H1 (cell line): ENCODE measurements around the gene FARP2. TPM values are rescaled to one million over a fixed set of nuclear protein-coding genes. Genes with fewer than 3 reads are reported as not detected.

ENCODE experiments used
- CTCF ChIA-PET: fragments of 300-600 bp; sonication (Branson Sonifier 250); formaldehyde crosslinking; loops from one replicate; lab custom pipeline; 2021; ENCODE audit not compliant: partially characterized antibody; lab: Charles Lee
- POLR2A ChIA-PET: fragments of 300-600 bp; sonication (Branson Sonifier 250); formaldehyde crosslinking; loops from one replicate; lab custom pipeline; 2021; ENCODE audit warnings: inconsistent platforms; ENCODE audit not compliant: partially characterized antibody; lab: Charles Lee
- DNase-seq, 2 experiments: peaks; one replicate each; pipeline versions ENCODE4 v3.0.0 to v3.0.0-alpha.2; 2010 to 2022; ENCODE audit warnings: low spot score in 2 of 2, low read depth in 1 of 2, mixed read lengths in 1 of 2
- FAIRE-seq: peaks from 2 replicates; lab custom pipeline; 2011; peaks lifted over from hg19 to GRCh38; lab: Jason Lieb, UNC
- H2AFZ ChIP-seq: 2 replicates; pipeline ENCODE4 v1.8.1; 2012; ENCODE audit warnings: low read length, inconsistent platforms
- H2AK5ac ChIP-seq: 2 replicates; pipeline ENCODE4 v1.6.1; 2013; ENCODE audit warnings: low read depth, low read length
- H2BK120ac ChIP-seq: replicated peaks from 2 replicates; pipeline ENCODE3; 2013; ENCODE audit warnings: low read depth, low read length, inconsistent platforms
- H2BK12ac ChIP-seq: 2 replicates; pipeline ENCODE4 v1.6.1; 2013; ENCODE audit warnings: low read depth, low read length
- H2BK15ac ChIP-seq: 2 replicates; pipeline ENCODE4 v1.6.1; 2013; ENCODE audit warnings: low read length
- H2BK20ac ChIP-seq: 2 replicates; pipeline ENCODE4 v1.6.1; 2013; ENCODE audit warnings: low read length
- H2BK5ac ChIP-seq: 2 replicates; pipeline ENCODE4 v1.6.1; 2013; ENCODE audit warnings: low read depth, low read length
- H3K14ac ChIP-seq: 2 replicates; pipeline ENCODE4 v1.6.1; 2013; ENCODE audit warnings: inconsistent platforms; ENCODE audit not compliant: insufficient read length
- H3K18ac ChIP-seq: 2 replicates; pipeline ENCODE4 v1.6.1; 2013; ENCODE audit warnings: low read length; ENCODE audit errors: extremely low read depth
- H3K23ac ChIP-seq: 2 replicates; pipeline ENCODE4 v1.6.1; 2013; ENCODE audit warnings: inconsistent platforms; ENCODE audit not compliant: insufficient read length
- H3K23me2 ChIP-seq: 2 replicates; pipeline ENCODE4 v1.6.1; 2013; ENCODE audit warnings: low read depth, low read length
- H3K27ac ChIP-seq: 2 replicates; pipeline ENCODE4 v1.6.1; 2011; ENCODE audit warnings: low read depth, low read length, inconsistent platforms
- H3K27me3 ChIP-seq, 4 experiments: replicated peaks in 1 of 4; 1 replicate in 1 of 4; 2 replicates in 3 of 4; pipeline versions ENCODE4 v1.6.1 to v1.8.1; 2011 to 2013; ENCODE audit warnings: low read length in 3 of 4, mild to moderate bottlenecking in 3 of 4, inconsistent platforms in 2 of 4, mixed read lengths in 2 of 4, moderate library complexity in 1 of 4; ENCODE audit not compliant: control insufficient read depth in 3 of 4, insufficient read depth in 3 of 4; ENCODE audit errors: extremely low read depth in 1 of 4
- H3K36me3 ChIP-seq, 4 experiments: 2 replicates each; pipeline versions ENCODE4 v1.6.1 to v1.8.1; 2011 to 2013; ENCODE audit warnings: mild to moderate bottlenecking in 4 of 4, low read length in 3 of 4, moderate library complexity in 2 of 4, control low read depth in 1 of 4, inconsistent platforms in 1 of 4; ENCODE audit not compliant: insufficient read depth in 4 of 4, control insufficient read depth in 2 of 4
- H3K4ac ChIP-seq: replicated peaks from 2 replicates; pipeline ENCODE3; 2013; ENCODE audit warnings: low read length, low read depth, mixed read lengths, inconsistent platforms; ENCODE audit not compliant: insufficient read length
- H3K4me1 ChIP-seq, 4 experiments: replicated peaks in 1 of 4; 1 replicate in 1 of 4; 2 replicates in 3 of 4; pipeline versions ENCODE4 v1.6.1 to v1.8.1; 2011 to 2013; ENCODE audit warnings: low read length in 3 of 4, inconsistent platforms in 2 of 4, mixed read lengths in 1 of 4; ENCODE audit not compliant: insufficient read depth in 4 of 4, control insufficient read depth in 3 of 4
- H3K4me2 ChIP-seq, 2 experiments: 2 replicates each; pipeline versions ENCODE4 v1.6.1 to v1.8.1; 2011 to 2013; ENCODE audit warnings: low read depth in 2 of 2, low read length in 2 of 2, control low read depth in 1 of 2, inconsistent platforms in 1 of 2, mild to moderate bottlenecking in 1 of 2; ENCODE audit not compliant: insufficient read depth in 1 of 2
- H3K4me3 ChIP-seq, 4 experiments: fragments of 200-600, 300-600 bp in 1 of 4; sonication (generic), shearing (Covaris generic), sonication (Bioruptor Twin) in 1 of 4; 2 replicates each; pipeline versions ENCODE4 v1.5.1 to v1.8.1; 2011 to 2016; ENCODE audit warnings: low read length in 4 of 4, low read depth in 3 of 4, control low read depth in 2 of 4, inconsistent platforms in 2 of 4, mild to moderate bottlenecking in 2 of 4, mixed read lengths in 1 of 4, moderate library complexity in 1 of 4; ENCODE audit not compliant: insufficient read depth in 2 of 4; ENCODE audit errors: extremely low read depth in 1 of 4
- H3K56ac ChIP-seq: replicated peaks from 2 replicates; pipeline ENCODE3; 2013; ENCODE audit warnings: low read depth, mild to moderate bottlenecking, mixed read lengths, low read length, inconsistent platforms; ENCODE audit not compliant: insufficient read length
- H3K79me1 ChIP-seq: 2 replicates; pipeline ENCODE4 v1.6.1; 2013; ENCODE audit warnings: low read depth, low read length, control low read depth
- H3K79me2 ChIP-seq, 2 experiments: 2 replicates each; pipeline versions ENCODE4 v1.6.1 to v1.8.1; 2012 to 2013; ENCODE audit warnings: low read length in 2 of 2, mild to moderate bottlenecking in 2 of 2, inconsistent platforms in 1 of 2; ENCODE audit not compliant: insufficient read depth in 2 of 2, control insufficient read depth in 1 of 2
- H3K9ac ChIP-seq, 4 experiments: replicated peaks in 1 of 4; 1 replicate in 1 of 4; 2 replicates in 3 of 4; pipeline versions ENCODE4 v1.6.1 to v1.8.1; 2011 to 2013; ENCODE audit warnings: low read depth in 3 of 4, low read length in 3 of 4, control low read depth in 2 of 4, mild to moderate bottlenecking in 2 of 4, moderate library complexity in 2 of 4, inconsistent platforms in 1 of 4; ENCODE audit errors: extremely low read depth in 1 of 4
- H3K9me3 ChIP-seq, 2 experiments: 2 replicates each; pipeline versions ENCODE4 v1.6.1 to v1.8.1; 2012 to 2013; ENCODE audit warnings: mild to moderate bottlenecking in 2 of 2, moderate library complexity in 2 of 2, control low read depth in 1 of 2, inconsistent platforms in 1 of 2, low read depth in 1 of 2, low read length in 1 of 2, mixed read lengths in 1 of 2; ENCODE audit not compliant: insufficient read depth in 2 of 2
- H4K20me1 ChIP-seq, 2 experiments: replicated peaks in 1 of 2; 2 replicates each; pipeline versions ENCODE3 to v1.8.1; 2011 to 2013; ENCODE audit warnings: inconsistent platforms in 2 of 2, low read length in 2 of 2, mild to moderate bottlenecking in 1 of 2; ENCODE audit not compliant: insufficient read depth in 2 of 2, control insufficient read depth in 1 of 2
- H4K5ac ChIP-seq: 2 replicates; pipeline ENCODE4 v1.6.1; 2013; ENCODE audit warnings: low read length, low read depth, mixed read lengths, inconsistent platforms; ENCODE audit not compliant: insufficient read length
- H4K8ac ChIP-seq: 2 replicates; pipeline ENCODE4 v1.8.0; 2013; ENCODE audit warnings: mild to moderate bottlenecking, moderate library complexity, low read length, inconsistent platforms; ENCODE audit not compliant: insufficient read depth; ENCODE audit errors: extremely low read depth
- H4K91ac ChIP-seq: replicated peaks from 2 replicates; pipeline ENCODE3; 2013; ENCODE audit warnings: low read length, mixed read lengths, inconsistent platforms; ENCODE audit not compliant: insufficient read length
- CBX8 ChIP-seq: fragments of 300-800, 300-1000 bp; sonication (generic); IDR thresholded peaks from 2 replicates; pipeline ENCODE4 v1.7.1; 2016; ENCODE audit warnings: low read depth, low read length, borderline replicate concordance
- EZH2 ChIP-seq: fragments of 200-600 bp; sonication (generic); IDR thresholded peaks from 2 replicates; pipeline ENCODE4 v1.7.1; 2012; ENCODE audit warnings: low read depth, mild to moderate bottlenecking, moderate library complexity, low read length, inconsistent platforms; ENCODE audit not compliant: severe bottlenecking
- GABPA ChIP-seq: IDR thresholded peaks from 2 replicates; pipeline ENCODE4 v1.6.1; 2011; ENCODE audit warnings: mild to moderate bottlenecking, low read length, moderate library complexity, borderline replicate concordance; ENCODE audit not compliant: insufficient read depth
- GTF2F1 ChIP-seq: IDR thresholded peaks from 2 replicates; pipeline ENCODE4 v1.6.1; 2012; ENCODE audit warnings: low read depth, low read length, improper control_type of control experiment, borderline replicate concordance
- JUN ChIP-seq: IDR thresholded peaks from 2 replicates; pipeline ENCODE4 v1.6.1; 2011; ENCODE audit warnings: low read depth, mild to moderate bottlenecking, improper control_type of control experiment, low read length
- KDM4A ChIP-seq: IDR thresholded peaks from one replicate; pipeline ENCODE4 v1.7.1; 2012; ENCODE audit warnings: low read depth, mild to moderate bottlenecking, moderate library complexity, low read length, inconsistent platforms; ENCODE audit not compliant: severe bottlenecking
- MAFK ChIP-seq: IDR thresholded peaks from 2 replicates; pipeline ENCODE4 v1.6.1; 2012; ENCODE audit warnings: low read depth, mild to moderate bottlenecking, improper control_type of control experiment, low read length
- RBBP5 ChIP-seq: IDR thresholded peaks from 2 replicates; pipeline ENCODE4 v1.7.1; 2012; ENCODE audit warnings: low read depth, mild to moderate bottlenecking, inconsistent platforms, low read length, moderate library complexity, borderline replicate concordance
- RFX5 ChIP-seq: IDR thresholded peaks from 2 replicates; pipeline ENCODE4 v1.6.1; 2011; ENCODE audit warnings: low read depth, low read length, improper control_type of control experiment, borderline replicate concordance
- SIN3A ChIP-seq, 2 experiments: IDR thresholded peaks in 1 of 2; conservative IDR thresholded peaks in 1 of 2; 2 replicates each; pipeline ENCODE4 v1.6.1; 2011 to 2012; ENCODE audit warnings: low read length in 2 of 2, improper control_type of control experiment in 1 of 2, low read depth in 1 of 2, mild to moderate bottlenecking in 1 of 2
- SUZ12 ChIP-seq: fragments of 200-600 bp; sonication (generic); IDR thresholded peaks from 2 replicates; pipeline ENCODE4 v1.6.1; 2012; ENCODE audit warnings: mild to moderate bottlenecking, inconsistent platforms, low read length, moderate library complexity, mixed read lengths
- WGBS, 2 experiments: shearing (Covaris generic) in 1 of 2; methylation state at CpG; one replicate each; pipeline versions ENCODE4 v1.1.6 to v1.1.7; 2013 to 2015; ENCODE audit warnings: low lambda C conversion rate in 2 of 2, mixed read lengths in 2 of 2, inconsistent platforms in 1 of 2, low coverage in 1 of 2, missing lambda C conversion rate in 1 of 2; ENCODE audit not compliant: insufficient replicate concordance in 2 of 2, insufficient coverage in 1 of 2, insufficient read length in 1 of 2; ENCODE audit errors: extremely low coverage in 1 of 2, missing lambda C conversion rate in 1 of 2; 5-methylcytosine and 5-hydroxymethylcytosine counted together
- polyA plus RNA-seq, 7 experiments: library from polyadenylated mRNA; depleted of rRNA in 3 of 7; stranded (reverse) in 5 of 7; unstranded in 2 of 7; fragments of >200 nt in 5 of 7; fragments of 200-250 nt in 2 of 7; gene quantifications; 1 replicate in 5 of 7; 2 replicates in 1 of 7; 4 replicates in 1 of 7; pipeline versions ENCODE4 v1.2.1 to v1.2.3, GENCODE V29; 2011 to 2013; ENCODE audit warnings: missing spikeins in 2 of 7, mixed read lengths in 2 of 7
- total RNA-seq: library from RNA; stranded (reverse); fragmentation: NEBNext Ultra II Directional; extraction: Animal tissue kit (Norgen Biotek cat#: 25700); gene quantifications from 2 replicates; pipeline ENCODE4 v1.2.1, GENCODE V29; 2021
- TF ChIP-seq, protein P1 (sequence below): IDR thresholded peaks from 2 replicates; pipeline ENCODE4 v1.6.1; 2012; ENCODE audit warnings: inconsistent platforms
- TF ChIP-seq, protein P2 (sequence below): IDR thresholded peaks from 2 replicates; pipeline ENCODE4 v1.6.1; 2011; ENCODE audit warnings: low read depth, mild to moderate bottlenecking, low read length; ENCODE audit not compliant: insufficient read depth

FARP2 gene
- total and polyA plus RNA-seq, 2 of the 8 experiments (the other 6 are each of a cell fraction or from before 2014, with no cell fraction given): 12.4 to 33.4 TPM

DNA sequence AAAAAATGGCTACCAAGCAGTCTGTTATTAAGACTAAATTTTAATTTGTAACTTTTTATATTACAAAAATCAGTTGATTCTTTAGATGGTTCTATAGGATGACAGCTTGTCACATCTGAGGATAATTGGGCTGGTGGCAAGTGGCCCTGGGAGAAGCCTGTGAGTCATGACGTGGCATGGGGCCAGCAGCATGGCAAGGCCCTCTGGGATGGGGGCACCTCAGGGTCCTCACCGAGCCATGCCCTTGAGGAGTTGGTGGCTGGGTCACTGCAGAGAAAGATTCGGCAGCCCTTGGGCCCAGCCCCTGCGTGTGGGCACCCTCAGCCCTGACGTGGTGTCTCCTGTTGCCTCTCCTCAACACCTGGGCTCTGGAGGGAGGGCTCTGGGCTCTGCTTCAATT is 102.6 kb downstream of the FARP2 start:
- H3K79me1 ChIP-seq: no peaks in the 10 kb centered on the region
- no peak overlapping the region for H3K4ac ChIP-seq
- 0 out of 7 replicates have a peak, but pooled peaks cover 0 to 4% (median 0%) of the 10 kb centered on the region in 4 experiments for H3K4me1 ChIP-seq
- no peaks in the 10 kb centered on the region; a peak in 1 of 7 replicates for H3K27me3 ChIP-seq
- no peak overlapping the region for H3K14ac ChIP-seq
- peaks cover 0 to 3% of the 10 kb centered on the region in 2 experiments for H4K20me1 ChIP-seq
- no peak overlapping the region for H4K5ac ChIP-seq
- no peak overlapping the region for H3K56ac ChIP-seq
- no peak overlapping the region for H3K4me3 ChIP-seq
- no peak overlapping the region for H3K18ac ChIP-seq
- no peak overlapping the region for H2AK5ac ChIP-seq
- no peak overlapping the region for H3K9ac ChIP-seq
- no peak overlapping the region for H2BK15ac ChIP-seq
- no peak overlapping the region for H2BK20ac ChIP-seq
- H2BK5ac ChIP-seq: no peak overlapping the region
- H4K91ac ChIP-seq: no peak overlapping the region
- no peaks in the 10 kb centered on the region for H3K79me2 ChIP-seq
- no peak overlapping the region for H2BK120ac ChIP-seq
- WGBS, 2 experiments: 88% methylated on average over 5 of the region's 5 CpGs; no CpG with 5 or more reads in 1 of the 2 experiments
- FAIRE-seq: no peak
- H3K23me2 ChIP-seq: no peaks in the 10 kb centered on the region; the same call in 1 of the 2 replicates
- H3K23ac ChIP-seq: no peak overlapping the region
- no peak overlapping the region for H3K27ac ChIP-seq
- H2BK12ac ChIP-seq: no peak overlapping the region
- H4K8ac ChIP-seq: no peak overlapping the region
- H3K36me3 ChIP-seq: no peaks in the 10 kb centered on the region
- no peak overlapping the region for H3K4me2 ChIP-seq
- ChIA-PET POLR2A (no interaction called here), CTCF (no interaction called here)
- H3K9me3 ChIP-seq: no peaks in the 10 kb centered on the region
- H2AFZ ChIP-seq: no peak overlapping the region
- no peak for DNase-seq
- no peak for TF ChIP-seq RBBP5
- no peak for TF ChIP-seq SIN3A (conservative IDR thresholded peaks at IDR 0.05 in 1 of 2, IDR thresholded peaks at IDR 0.05 in 1 of 2; ENCODE audit: low read depth in 1 of 2, low read length in 2 of 2)
- TF ChIP-seq EZH2: no peak
- TF ChIP-seq, protein P1, sequence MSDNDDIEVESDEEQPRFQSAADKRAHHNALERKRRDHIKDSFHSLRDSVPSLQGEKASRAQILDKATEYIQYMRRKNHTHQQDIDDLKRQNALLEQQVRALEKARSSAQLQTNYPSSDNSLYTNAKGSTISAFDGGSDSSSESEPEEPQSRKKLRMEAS: no peak
- no peak for TF ChIP-seq RFX5
- no peak for TF ChIP-seq GABPA
- TF ChIP-seq KDM4A: no peak
- TF ChIP-seq JUN: no peak
- no peak for TF ChIP-seq CBX8
- TF ChIP-seq GTF2F1: no peak
- TF ChIP-seq SUZ12: no peak
- no peak for TF ChIP-seq MAFK
- TF ChIP-seq, protein P2, sequence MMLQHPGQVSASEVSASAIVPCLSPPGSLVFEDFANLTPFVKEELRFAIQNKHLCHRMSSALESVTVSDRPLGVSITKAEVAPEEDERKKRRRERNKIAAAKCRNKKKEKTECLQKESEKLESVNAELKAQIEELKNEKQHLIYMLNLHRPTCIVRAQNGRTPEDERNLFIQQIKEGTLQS: no peak
